Upper lobe of left lung (tissue), 6 donors: ENCODE data around the gene ESAM. TPM values are rescaled to one million over a fixed set of nuclear protein-coding genes. Genes with fewer than 3 reads are reported as not detected.

Source experiments
- ATAC-seq, 2 donors: fragments of 200-7000 bp; cut with Tn5 transposase; one replicate each; pipeline ENCODE4 v1.9.1; 2022; ENCODE audit warnings: mild to moderate bottlenecking in 2 of 2, moderate library complexity in 2 of 2; ENCODE audit not compliant: low FRiP score in 2 of 2
- DNase-seq, 2 donors: peaks; one replicate each; pipeline ENCODE4 v3.0.0-alpha.2; 2019 to 2020
- H3K27ac ChIP-seq, 4 donors: fragments of 200-600 bp; sonication (generic); one replicate each; pipeline ENCODE4 v1.5.1; 2016 to 2019
- H3K27me3 ChIP-seq, 4 donors: fragments of 200-600 bp; sonication (generic); one replicate each; pipeline ENCODE4 v1.5.1; 2017 to 2019
- H3K36me3 ChIP-seq, 4 donors: fragments of 200-600 bp; sonication (generic); one replicate each; pipeline ENCODE4 v1.5.1; 2016 to 2019
- H3K4me1 ChIP-seq, 4 donors: fragments of 200-600 bp; sonication (generic); one replicate each; pipeline ENCODE4 v1.5.1; 2018 to 2019
- H3K4me3 ChIP-seq, 4 donors: fragments of 200-600 bp; sonication (generic); one replicate each; pipeline ENCODE4 v1.5.1; 2017 to 2019; ENCODE audit warnings: mild to moderate bottlenecking in 2 of 4, moderate library complexity in 1 of 4
- H3K9me3 ChIP-seq, 4 donors: fragments of 200-600 bp; sonication (generic); one replicate each; pipeline ENCODE4 v1.5.1; 2018 to 2019
- EP300 ChIP-seq, 4 donors: sonication (generic); formaldehyde crosslinking; IDR thresholded peaks; one replicate each; pipeline ENCODE4 v1.5.1; 2017; ENCODE audit warnings: antibody characterized with exemption in 4 of 4, control low read depth in 2 of 4
- POLR2A ChIP-seq, 4 donors: fragments of 450-650 bp; IDR thresholded peaks; one replicate each; pipeline ENCODE4 v1.5.1; 2016 to 2017; ENCODE audit warnings: antibody characterized with exemption in 4 of 4, mild to moderate bottlenecking in 2 of 4
- POLR2AphosphoS5 ChIP-seq, 2 donors: sonication (generic); formaldehyde crosslinking; IDR thresholded peaks; one replicate each; pipeline ENCODE4 v1.5.1; 2017; ENCODE audit warnings: antibody characterized with exemption in 2 of 2
- WGBS, 2 donors: methylation state at CpG; one replicate each; pipeline ENCODE4 v1.1.5; 2017 to 2018; 5-methylcytosine and 5-hydroxymethylcytosine counted together
- total RNA-seq, 6 donors: library from RNA; depleted of rRNA in 4 of 6; stranded (reverse); fragments of >200 nt in 4 of 6; gene quantifications; one replicate each; pipeline versions ENCODE4 v1.1.0 to v1.2.1, GENCODE V29; 2016 to 2021
- TF ChIP-seq, protein P1 (sequence below), 6 experiments: fragments of 450-650 bp in 4 of 6; fragments of 200-600 bp in 2 of 6; sonication (generic) in 2 of 6; IDR thresholded peaks; one replicate each; pipeline ENCODE4 v1.5.1; 2016 to 2019; ENCODE audit warnings: antibody characterized with exemption in 6 of 6
- donor health status: DM: no; HTN: no; CAD: no; lungs with moderate emphysema.
- donor health status: DM: no; HTN: yes; CAD: no; lungs with severe emphysema.

The ESAM gene
- total RNA-seq, 6 donors from 2014 or later: 39.8 to 177 (median 128) TPM

DNA sequence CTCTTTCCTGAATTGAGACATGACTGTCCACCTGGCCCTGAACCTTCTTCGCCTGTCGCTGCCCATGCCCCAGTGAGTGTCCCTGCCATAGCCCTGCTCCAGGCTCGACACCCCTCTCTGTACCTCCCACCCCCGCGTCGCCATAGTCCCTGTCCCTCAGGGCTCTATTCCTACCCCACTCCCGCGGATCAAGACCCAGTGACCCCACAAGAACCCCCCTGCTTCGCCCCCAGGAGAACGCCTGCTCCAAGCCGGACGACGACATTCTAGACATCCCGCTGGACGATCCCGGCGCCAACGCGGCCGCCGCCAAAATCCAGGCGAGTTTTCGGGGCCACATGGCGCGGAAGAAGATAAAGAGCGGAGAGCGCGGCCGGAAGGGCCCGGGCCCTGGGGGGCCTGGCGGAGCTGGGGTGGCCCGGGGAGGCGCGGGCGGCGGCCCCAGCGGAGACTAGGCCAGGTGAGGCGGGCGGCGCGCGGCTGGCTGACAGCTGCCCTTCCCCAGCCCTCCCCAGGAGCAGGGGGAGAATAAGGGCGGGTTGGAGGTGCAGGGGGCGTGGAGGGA lies 16.7 kb downstream of the ESAM start:
- Histone ChIP-seq H3K4me3 (peak overlapping the region in 2 of 4 donors; percentile 51 to 67), H3K4me1 (peaks cover 41 to 59% (median 53%) of the 10 kb centered on the region in 4 donors), H3K27me3 (no peaks in the 10 kb centered on the region), H3K27ac (peak overlapping the region in 2 of 4 donors; percentile 80 to 84), H3K9me3 (no peaks in the 10 kb centered on the region), H3K36me3 (peaks cover 0 to 3% (median 0%) of the 10 kb centered on the region in 4 donors)
- 72 to 78% methylated on average over 40 to 44 of the region's 44 CpGs for WGBS, 2 donors
- ATAC-seq (no peak), DNase-seq (peak in 1 of 2 donors; percentile 84)
- TF ChIP-seq, protein P1, sequence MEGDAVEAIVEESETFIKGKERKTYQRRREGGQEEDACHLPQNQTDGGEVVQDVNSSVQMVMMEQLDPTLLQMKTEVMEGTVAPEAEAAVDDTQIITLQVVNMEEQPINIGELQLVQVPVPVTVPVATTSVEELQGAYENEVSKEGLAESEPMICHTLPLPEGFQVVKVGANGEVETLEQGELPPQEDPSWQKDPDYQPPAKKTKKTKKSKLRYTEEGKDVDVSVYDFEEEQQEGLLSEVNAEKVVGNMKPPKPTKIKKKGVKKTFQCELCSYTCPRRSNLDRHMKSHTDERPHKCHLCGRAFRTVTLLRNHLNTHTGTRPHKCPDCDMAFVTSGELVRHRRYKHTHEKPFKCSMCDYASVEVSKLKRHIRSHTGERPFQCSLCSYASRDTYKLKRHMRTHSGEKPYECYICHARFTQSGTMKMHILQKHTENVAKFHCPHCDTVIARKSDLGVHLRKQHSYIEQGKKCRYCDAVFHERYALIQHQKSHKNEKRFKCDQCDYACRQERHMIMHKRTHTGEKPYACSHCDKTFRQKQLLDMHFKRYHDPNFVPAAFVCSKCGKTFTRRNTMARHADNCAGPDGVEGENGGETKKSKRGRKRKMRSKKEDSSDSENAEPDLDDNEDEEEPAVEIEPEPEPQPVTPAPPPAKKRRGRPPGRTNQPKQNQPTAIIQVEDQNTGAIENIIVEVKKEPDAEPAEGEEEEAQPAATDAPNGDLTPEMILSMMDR (IDR thresholded peaks at IDR 0.05): no peak
- TF ChIP-seq POLR2AphosphoS5 (IDR thresholded peaks at IDR 0.05) (no peak), EP300 (IDR thresholded peaks at IDR 0.05) (no peak), POLR2A (IDR thresholded peaks at IDR 0.05) (no peak)

DNA sequence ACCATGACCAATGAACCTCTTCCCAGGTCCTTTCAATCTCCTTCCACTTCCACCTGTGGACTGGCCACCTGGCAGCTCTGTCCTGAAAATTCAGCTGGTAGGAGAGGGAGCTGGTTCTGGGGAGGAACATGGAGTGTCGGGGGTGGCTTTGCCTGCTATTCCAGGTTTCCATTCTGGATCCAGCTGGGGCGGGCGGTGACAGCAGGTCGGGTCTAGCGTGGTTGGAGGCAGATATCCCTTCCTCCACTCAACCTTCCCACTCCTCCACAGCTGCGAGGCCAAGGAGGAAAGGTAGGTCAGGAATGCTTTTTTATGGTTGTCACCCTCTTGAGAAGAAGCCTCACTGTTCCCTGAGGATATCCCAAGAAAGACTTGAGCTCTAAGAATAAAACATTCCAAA lies 19.0 kb downstream of the ESAM start:
- Histone ChIP-seq H3K9me3 (no peaks in the 10 kb centered on the region), H3K36me3 (no peaks in the 10 kb centered on the region), H3K4me1 (peaks cover 31 to 56% (median 43%) of the 10 kb centered on the region in 4 donors), H3K27ac (no peak overlapping the region), H3K4me3 (no peak overlapping the region), H3K27me3 (no peaks in the 10 kb centered on the region)
- 81 to 90% methylated on average over 6 of the region's 6 CpGs for WGBS, 2 donors
- DNase-seq (no peak), ATAC-seq (no peak)
- TF ChIP-seq POLR2A (IDR thresholded peaks at IDR 0.05): no peak
- TF ChIP-seq, protein P1 (IDR thresholded peaks at IDR 0.05): no peak
- TF ChIP-seq POLR2AphosphoS5 (IDR thresholded peaks at IDR 0.05): no peak
- no peak for TF ChIP-seq EP300 (IDR thresholded peaks at IDR 0.05)

DNA sequence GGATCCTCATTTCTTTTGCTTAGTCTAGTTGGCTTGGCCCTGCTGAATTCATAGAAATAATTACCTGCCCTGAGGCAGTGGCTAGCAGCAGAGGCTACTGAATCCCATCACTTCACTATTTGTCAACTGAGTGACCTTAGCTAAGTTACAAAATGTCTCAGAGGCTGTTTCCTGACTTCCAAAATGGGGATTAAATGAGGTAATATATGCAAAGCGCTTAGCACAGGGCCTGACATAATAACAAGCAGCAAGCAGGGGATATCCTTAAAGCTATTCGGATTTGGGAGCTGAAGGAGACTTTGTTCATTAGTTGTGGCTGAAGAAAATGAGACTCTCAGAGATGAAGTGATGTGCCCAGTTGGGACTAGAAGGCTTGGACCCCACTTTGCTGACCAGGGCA lies 19.5 kb downstream of the ESAM start:
- Histone ChIP-seq H3K27ac (no peak overlapping the region), H3K4me3 (no peak overlapping the region), H3K9me3 (no peaks in the 10 kb centered on the region), H3K4me1 (peaks cover 27 to 51% (median 38%) of the 10 kb centered on the region in 4 donors), H3K36me3 (no peaks in the 10 kb centered on the region), H3K27me3 (no peaks in the 10 kb centered on the region)
- 89 to 91% methylated on average over 2 of the region's 2 CpGs for WGBS, 2 donors
- ATAC-seq: no peak
- DNase-seq: no peak
- no peak for TF ChIP-seq EP300 (IDR thresholded peaks at IDR 0.05)
- no peak for TF ChIP-seq POLR2AphosphoS5 (IDR thresholded peaks at IDR 0.05)
- TF ChIP-seq, protein P1 (IDR thresholded peaks at IDR 0.05): no peak

DNA sequence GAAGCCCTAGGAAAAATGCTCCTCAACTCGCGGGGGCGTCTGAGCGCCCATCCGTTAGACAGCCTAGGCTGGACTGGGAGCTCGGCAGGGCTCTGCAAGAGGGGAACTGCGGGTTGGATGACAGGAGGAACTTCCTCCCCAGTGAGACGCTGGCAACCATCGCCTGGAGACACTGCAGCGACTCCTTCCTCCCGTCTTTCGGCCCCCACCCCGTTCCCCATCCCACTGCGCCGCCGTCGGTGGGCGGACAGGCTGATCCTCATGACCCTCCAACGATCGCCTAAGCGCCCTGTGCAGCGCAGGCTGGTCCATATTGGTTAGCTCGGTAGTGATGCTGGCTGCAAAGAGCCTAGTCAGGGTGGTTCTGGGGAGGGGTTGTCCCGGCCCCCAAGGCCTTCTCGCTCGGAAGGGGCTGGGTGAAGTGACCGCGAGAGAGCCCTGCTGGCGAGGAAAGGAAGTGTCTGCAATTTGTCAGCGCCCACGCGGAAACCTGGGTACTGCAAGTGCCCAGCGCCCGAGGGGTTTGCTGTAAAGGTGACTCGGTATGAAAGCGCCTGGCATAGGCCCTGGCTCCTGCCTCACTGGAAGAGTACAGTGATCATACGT lies 21.7 kb downstream of the ESAM start:
- TF ChIP-seq POLR2A (IDR thresholded peaks at IDR 0.05): no peak
- no peak for TF ChIP-seq POLR2AphosphoS5 (IDR thresholded peaks at IDR 0.05)
- TF ChIP-seq, protein P1 (IDR thresholded peaks at IDR 0.05): peak; percentile 66 to 85 (median 72)
- no peak for TF ChIP-seq EP300 (IDR thresholded peaks at IDR 0.05)
- H3K27me3 ChIP-seq: no peaks in the 10 kb centered on the region
- peak; percentile 58 to 73 for ATAC-seq
- no peaks in the 10 kb centered on the region for H3K36me3 ChIP-seq
- WGBS, 2 donors: 2 to 3% methylated on average over 23 to 27 of the region's 37 CpGs
- peak; percentile 65 to 87 for DNase-seq
- peaks cover 10 to 29% (median 19%) of the 10 kb centered on the region in 4 donors for H3K4me1 ChIP-seq
- H3K4me3 ChIP-seq: peak overlapping the region; percentile 62 to 82 (median 76)
- no peaks in the 10 kb centered on the region for H3K9me3 ChIP-seq
- H3K27ac ChIP-seq: peak overlapping the region; percentile 47 to 78 (median 66)
